Fibroblast of gingiva (primary cell): ENCODE data around the gene NEURL1B.

Source experiments
- DNase-seq: peaks from one replicate; pipeline ENCODE4 v3.0.0-alpha.2; 2011; ENCODE audit warnings: low read depth

Gene NEURL1B

DNA sequence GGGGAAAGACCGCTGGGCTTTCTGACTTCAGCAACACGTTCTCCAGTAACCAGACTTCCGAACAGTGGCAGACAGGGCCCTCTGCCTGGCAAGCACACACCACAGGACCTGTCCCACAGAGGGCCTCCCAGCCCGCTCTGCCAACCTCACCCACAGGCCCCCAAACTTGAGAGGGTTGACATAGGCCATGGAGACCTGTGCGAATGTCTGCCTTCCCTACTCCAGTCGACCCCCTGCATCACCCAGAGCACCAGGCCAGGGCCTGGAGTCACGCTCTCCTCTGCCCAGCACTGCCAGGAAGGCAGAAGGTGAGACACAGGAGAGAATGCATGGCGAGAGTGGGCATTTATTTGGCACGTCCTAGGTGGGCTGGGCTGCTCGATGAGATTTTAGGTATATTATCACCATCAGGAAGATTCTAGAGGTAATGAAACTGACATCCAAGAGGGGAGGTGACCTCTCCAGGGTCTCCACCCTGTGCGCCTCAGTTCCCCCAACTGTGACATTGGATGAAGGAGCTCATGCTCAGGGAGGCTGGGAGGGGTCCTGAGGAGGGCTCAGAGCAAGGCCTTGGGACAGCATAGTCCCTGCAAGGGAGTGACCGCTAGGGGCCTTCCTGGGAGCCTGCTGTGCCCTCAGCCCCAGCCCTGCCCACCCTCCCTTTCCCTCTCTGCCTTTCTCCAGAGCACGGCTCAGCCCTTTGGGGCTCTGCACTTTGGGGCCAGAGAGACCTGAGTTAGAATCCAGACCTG, 75.0 kb downstream of the NEURL1B start:
- no peak for DNase-seq

DNA sequence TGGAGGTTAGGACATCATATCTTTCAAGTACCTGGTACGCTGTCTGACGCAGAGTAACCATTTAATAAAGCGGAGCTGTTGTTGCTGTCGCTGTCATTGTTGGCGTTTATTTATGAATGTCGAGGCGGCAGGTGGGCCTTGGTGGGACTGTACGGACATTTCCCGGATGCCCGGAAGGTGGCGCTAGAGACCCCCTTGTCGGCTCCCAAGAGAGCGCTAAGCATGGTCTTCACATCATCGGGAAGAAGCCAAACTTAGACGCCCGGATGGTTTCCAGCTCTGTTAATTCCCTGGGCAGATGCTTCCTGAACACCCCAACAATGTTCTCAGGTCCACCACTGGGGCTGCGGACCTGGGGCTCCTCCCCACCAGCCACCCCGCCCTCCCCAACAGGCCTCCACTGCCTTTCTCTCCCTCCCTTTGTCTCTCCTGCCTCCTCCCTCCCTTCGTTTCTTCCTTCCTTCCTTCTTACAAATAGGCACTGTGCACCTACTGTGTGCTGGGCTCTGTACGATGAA, 75.8 kb downstream of the NEURL1B start:
- DNase-seq: peak; percentile 74

DNA sequence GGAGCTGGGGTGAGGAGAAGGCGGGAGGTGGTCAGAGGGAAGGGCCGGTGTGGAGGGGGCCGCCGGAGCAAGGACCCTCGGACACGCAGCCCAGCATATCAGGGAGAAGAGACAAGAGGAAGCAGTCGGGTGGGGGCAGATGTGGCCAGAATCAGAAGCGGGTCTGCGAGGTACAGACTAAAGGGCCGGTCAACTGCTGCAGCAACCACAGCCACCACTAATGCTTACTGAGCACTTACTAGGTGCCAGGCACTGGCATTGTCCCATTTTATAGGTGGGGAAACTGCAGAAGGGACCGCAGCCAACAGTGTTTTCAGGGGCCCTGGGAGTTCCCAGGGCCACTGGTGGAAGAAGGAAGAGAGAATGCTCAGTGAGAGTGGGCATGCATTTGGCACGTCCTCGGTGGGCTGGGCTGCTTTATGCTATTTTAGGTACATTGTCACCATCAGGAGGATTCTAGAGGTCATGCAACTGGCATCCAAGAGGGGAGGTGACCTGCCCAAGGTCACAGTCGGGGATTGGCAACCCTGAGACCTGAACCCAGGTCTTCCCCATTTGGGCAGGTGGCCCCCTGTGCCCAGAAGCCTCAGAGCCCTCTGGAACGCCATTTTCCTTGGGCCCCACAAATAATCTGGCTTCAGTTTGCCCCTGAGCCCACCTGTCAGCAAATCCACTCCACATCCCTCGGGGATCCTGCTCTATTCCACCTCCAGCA, 76.6 kb downstream of the NEURL1B start:
- no peak for DNase-seq

DNA sequence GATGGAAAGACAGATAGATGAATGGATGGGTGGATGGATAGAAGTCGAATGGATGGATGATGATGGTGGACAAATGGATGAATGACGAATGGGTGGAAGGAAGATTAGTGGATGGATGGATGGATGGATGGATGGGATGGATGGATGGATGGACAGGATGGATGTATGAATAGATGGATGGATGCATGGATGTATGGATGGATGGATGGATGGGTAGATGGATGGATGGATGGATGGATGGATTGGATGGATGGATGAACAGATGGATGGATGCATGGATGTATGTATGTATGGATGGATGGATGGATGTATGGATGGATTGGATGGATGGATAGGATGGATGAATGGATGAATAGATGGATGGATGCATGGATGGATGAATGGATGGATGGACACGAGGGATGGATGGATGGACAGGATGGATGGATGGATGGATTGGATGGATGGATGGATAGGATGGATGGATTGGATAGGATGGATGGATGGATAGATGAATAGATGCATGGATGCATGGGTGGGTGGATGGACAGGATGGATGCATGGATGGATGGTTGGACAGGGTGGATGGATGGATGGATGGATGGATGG, 77.6 kb downstream of the NEURL1B start:
- no peak for DNase-seq

DNA sequence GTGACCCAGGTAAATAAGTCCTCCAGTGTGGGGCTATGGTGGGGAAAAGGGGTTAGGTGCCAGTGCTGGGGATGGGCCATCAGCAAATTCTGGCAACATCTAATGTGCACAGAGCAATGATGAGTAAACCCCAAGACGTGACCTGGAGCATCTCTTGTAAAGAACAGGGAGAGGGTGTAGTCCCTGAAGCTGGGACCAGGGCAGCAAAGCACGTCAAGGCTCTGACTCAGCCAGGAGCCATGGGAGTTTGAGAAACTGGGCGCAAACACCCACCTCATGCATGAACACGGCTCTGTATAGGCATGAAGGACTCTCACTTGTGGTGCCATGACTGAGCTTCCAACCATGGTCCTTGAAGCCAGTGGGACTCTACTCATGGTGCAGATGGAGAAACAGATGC, 78.1 kb downstream of the NEURL1B start:
- DNase-seq: no peak

DNA sequence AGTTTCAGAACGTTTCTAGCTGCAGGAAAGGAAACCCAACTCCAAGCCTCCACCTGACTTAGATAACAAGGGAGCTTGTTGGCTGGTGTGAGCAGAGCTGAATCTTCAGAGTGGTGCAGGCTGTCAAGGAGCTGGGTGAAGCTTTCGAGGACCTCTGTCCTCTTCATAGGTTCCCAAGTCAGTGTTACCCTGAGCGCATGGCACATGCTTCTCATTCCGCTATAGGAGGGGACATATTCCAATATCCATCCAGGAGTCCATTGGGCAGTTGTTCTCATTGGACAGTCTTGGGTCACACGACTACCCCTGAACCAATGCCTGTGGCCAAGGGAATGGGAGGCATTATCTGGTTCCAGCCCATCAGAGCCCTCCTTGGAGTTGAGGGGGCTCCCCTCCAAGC, 79.6 kb downstream of the NEURL1B start:
- DNase-seq: no peak

DNA sequence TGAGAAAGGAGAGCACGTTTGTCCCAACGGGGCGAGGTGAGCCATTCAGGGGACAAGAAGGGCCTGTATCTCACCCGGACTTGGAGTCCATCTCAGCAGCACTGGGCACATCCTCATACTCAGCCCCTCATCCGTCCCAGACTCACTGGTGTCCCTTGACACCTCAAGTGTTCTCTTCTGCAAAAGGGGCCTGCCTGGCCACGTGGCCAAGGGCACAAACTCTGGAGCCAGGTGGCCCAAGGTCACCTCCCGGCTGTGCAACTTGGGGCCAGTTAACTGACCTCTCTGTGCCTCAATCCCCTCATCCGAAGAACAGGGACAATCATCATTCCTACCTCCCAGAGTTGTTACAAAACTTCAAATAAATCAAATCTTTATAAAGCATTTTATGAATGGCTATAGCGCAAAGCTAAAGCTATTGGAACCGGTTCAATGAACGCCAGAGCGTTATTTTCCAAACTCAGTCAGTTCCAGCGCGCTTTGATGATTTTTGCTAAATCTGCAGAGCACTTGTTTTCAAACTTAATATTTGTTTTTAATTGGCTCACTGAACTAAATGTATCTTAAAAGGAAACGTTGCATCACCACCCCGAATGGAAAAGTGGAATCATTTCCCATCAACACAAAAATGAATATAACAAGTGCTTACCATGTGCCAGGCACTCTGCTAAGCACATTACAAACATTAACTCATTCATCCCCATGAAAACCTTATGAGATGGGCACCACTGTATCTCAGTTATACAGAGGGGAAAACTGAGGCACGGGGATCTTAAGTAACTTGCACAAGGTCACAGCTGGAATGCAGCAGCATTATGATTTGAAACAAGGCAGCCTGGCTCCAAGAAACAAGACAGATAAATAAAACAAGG, 80.6 kb downstream of the NEURL1B start:
- DNase-seq: peak; percentile 88

DNA sequence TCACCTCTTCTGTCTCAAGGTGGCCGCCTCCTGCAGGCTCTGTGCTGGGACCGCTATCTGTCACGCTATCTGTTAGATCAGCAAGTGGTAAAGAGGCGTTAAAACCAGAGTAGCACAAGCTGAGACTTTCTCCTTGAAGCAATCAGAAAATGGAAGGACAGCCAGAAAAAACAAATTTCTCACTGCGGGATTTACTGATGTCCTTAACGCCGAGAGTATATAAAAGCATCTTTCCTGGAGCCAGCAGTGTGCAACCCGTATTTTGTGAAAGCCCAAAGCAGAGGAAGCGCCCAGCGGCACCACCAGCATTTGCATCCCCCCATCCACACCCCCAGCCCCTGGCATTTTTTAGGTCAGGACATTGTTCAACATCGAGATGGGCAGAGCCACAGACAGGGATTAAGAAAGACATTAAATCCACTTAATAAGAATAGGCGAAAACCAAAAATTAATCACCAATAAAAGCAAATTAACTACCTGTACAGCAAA, 81.3 kb downstream of the NEURL1B start:
- DNase-seq: no peak

DNA sequence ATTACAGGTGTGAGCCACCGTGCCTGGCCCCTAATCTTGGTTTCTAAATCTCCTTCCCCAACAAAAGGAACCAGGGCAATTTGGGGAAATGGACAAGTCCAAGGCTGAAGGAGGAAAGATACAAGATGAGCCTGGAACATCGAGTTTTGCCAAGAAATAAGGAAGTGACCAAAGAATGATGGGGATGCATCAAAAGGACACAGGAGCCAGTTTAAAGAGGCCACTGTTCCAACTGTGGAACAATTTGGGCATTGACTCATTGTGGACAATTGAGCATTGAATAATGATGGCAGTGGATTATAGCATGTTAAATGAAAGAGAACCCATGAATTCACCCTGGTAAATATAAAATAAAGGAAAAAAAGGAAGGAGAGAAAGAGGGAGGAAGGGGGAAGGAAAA, 82.4 kb downstream of the NEURL1B start:
- DNase-seq: no peak

DNA sequence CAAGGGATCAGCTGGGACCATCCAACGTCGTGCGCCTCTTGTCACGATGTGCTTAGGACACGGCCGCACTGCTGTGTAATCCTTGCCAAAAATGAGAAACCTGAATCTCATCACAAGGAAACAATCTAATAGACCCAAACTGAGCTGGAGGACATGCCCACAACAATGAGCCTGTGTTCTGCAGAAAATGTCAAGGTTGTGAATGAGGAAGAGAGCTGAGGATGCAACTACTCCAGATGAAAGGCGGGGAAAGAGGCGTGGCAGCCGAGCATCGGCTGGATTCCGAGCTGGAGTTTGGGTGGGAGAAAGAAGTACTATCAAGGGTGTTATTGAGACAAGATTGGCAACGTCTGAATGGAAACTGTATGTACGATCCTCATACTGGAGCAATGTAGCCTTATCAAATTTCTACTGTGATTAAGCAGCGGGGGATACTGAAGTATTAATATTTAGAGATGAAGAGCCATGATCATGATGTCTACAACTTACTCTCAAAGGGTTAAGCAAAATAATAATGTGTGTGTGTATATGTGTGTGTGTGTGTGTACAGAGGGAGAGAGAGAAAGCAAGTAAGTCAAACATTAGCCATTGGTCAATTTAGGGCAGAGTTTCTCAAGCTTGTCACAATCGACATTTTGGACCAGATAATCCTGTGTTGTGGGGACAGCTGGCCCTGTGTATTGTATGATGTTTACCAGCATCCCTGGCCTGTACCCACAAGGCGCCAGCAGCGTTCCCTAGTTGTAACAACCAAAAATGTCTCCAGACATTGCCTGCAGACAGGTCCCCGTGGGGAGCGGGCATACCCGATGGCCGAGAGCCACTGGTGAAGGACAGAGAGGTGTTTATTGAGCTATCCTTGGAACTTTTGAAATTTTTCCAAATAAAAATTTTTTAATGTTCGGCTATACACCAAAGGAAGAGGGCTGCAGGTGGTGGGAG, 83.5 kb downstream of the NEURL1B start:
- no peak for DNase-seq

DNA sequence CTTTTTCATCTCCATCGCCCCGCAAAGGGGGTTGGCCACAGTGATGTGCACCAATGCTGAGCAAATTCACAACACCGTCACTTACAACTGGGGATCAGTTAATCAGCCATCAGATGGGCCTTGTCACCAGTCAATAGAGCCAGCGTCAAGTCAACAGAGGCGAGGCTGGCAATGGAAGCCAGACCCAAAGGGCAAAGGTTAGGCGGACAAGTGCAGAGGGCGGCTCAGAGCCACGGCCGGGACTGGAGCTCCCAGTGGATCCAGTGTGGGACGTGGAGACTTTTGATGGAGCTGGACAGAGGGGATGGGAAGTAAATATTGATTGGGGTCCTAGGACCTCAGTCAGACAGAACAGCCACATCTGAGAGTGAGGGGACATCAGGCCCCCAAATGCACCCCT, 84.2 kb downstream of the NEURL1B start:
- no peak for DNase-seq

DNA sequence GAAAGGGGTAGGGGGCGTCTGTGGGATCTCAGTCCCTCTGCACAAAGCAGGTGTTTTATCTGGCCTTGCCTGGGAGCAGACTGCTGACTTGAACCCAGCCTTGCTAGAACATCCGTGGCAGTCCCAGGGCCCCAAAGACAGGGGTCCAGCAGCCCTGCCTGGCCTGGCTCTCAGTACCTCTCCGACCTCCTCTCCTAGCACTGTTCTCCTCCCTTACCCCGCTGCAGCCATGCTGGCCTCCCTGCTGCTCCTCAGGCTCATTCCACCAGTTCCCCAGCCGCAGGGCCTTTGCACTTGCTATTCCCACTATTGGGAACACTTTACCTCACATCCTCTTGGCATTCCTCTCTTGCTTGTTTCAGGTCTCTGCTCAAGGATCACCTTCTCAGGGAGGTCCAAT, 84.7 kb downstream of the NEURL1B start:
- DNase-seq: no peak

DNA sequence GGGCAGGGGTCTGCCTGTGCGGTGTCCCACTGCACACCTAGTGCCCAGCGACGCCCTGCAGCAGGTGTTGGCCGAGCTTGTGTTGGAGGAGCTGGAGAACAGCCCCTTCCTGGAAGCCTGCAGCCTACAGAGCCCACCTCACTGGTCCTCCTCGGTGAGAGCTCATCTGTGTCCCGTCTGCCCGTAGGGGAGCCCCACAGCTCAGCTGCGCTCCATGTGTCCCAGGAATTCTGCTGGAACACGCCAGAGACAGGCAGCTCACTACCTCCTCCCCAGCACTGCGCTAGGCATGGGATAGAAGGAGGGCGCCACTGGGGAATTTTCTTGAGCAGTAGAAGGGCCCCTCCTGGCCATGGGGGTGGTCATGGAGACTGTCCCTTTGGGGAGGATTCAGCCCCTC, 85.9 kb downstream of the NEURL1B start:
- DNase-seq: no peak

DNA sequence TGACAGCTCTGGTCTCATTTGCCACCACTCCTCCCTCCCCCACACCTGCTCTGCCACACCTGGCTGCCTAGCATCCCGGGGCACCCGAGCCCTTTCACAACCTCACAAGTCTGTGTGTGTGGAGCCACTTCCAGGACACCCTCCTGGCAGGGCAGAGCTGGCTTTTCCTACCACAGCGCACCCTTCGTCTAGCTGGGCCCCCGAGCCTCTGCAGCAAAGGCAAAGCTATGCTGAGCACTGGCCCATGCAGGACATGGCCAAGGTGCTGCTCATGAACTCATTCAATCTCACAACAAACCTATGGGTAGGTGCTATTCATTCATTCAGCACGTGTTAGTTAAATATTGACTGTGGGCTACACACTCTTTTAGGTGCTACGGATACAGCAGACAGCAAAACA, 86.5 kb downstream of the NEURL1B start:
- no peak for DNase-seq

DNA sequence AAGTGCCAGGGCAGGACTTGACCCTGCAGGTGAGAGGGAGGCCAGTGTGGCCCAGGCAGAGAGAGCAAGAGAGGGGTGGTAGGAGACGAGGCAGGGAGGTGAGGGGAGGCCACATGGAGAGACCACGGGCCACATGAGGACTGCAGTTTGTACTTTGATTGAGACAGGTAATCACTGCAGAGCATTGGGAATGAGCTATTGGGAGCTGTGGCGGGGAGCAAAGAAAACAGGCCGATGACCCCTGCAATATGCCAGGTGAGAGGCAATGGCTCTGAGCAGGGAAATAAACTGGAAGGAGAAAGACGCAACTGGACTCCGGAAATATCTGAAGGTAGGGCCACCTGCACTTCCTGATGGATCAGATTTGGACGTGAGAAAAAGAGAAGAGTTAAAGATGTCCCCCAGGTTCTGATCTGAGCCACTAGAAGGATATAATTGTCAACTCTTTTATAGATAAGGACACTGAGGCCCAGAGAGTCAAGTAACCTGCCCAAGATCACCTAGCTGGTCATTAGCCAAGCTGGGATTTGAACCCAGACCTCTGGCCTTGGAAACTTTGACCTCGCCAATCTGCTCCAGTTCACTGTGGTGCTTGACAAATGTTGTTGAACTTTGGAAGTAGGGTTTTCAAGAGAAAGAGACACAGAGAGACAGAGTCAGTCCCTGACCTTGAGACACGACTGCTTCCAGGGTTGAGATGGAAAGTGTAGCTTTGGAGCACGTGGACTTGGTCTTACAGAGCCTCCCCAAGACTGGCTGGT, 87.6 kb downstream of the NEURL1B start:
- DNase-seq: no peak

DNA sequence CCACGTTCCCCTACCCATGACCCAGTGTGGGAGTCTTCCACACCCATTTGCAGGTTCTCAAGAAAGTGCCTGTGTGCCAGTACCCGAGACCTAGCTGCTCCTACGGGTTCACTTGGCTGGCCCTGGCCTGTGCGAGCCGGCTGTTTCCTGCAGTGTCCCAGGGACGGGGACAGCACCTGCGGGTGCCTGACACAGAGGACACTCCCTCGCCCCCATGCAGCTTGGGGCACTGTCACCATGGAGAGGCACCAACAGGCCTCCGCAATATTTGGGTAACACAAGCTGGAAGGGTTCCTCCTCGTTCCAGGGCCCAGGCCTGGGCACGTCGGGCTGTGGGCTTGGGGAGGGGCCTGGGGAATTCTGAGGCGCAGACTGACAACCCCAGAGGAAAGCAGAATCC, 88.5 kb downstream of the NEURL1B start:
- no peak for DNase-seq

DNA sequence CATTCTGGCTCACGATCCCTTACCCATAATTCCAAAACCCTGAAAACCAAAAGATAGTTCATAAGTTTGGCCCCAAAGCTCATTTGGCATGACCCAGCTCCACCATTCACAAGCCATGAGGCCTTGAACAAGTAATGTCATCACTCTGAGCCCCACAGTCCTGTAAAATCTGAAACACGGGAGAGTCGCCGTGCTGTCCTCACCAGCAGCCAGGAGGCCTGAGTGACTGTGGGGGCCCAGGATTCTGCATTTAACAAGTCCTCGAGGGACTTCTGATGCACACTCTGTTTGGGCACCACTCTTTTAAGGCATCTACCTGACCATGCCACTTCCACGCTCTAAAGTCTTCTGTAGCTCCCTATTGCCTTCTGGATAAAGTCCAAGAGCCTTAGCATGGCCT, 89.2 kb downstream of the NEURL1B start:
- DNase-seq: no peak

DNA sequence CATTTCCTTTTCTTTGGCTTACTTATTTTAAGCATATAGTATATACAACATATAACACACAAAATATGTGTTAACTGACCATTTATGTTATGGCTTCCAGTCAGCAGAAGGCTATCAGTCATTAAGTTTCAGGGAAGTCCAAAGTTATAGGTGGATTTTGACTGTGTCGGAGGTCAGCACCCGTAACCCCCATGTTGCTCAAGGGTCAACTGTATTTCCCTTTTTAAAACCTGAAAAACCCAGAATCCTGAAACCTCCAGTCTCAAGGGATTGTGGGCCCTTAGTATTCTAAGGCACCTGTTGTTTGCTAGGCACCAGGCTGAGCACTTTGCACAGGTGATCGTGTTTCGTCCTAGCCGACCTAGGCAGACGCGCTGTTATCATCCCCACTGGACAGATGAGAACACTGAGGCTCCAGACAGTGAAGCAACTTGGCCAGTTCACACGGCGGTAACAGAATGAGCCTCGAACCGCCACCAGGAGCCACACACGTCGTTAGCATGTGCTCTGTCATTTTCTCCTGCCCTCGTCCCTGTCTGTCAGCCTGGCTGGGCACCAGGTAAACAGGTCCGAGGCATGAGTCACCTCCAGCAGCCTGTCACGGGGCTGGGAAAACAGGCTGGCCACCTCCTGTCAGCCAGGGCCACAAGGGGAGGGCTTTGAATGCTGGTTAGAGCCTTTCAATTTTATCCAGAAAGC, 90.1 kb downstream of the NEURL1B start:
- DNase-seq: no peak

DNA sequence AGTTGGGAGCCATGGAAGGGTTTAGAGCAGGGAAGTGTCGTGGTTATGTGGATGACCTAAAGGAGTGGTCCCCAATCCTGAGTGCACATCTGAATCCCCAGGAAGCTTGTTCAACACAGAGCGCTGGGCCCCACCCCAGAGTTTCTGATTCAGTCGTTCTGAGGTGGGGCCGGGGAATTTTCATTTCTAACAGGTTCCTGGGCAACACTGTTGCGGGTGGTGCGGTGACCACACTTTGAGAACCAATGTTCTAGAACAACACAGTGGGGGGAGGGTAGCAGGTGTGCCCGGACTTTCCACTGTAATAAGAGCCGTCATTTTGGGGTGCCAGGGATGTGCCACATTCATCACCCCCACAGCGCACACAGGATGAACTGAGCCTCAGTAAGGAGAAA, 90.6 kb downstream of the NEURL1B start:
- DNase-seq: no peak
